HG02623 (cell line): ENCODE results near the gene CCL2.
"Not testable (repeated sequence)": the region's sequence is repeated elsewhere in the genome, so short reads cannot be mapped to it uniquely, and the experiment has no call there.

ENCODE experiments used
- ATAC-seq: cut with Tn5 transposase; IDR thresholded peaks from one replicate; pipeline ENCODE4 v1.9.1; 2021; ENCODE audit warnings: moderate library complexity; ENCODE audit not compliant: unreplicated experiment

Gene CCL2

GRCh38 chr17:34254651-34255380 lies at the start of gene CCL2:
CCL2 (plus strand) TSS chr17:34255285; CDS start chr17:34255350, 65 bp downstream.
- no peak for ATAC-seq

GRCh38 chr17:34205401-34205800 lies 49.7 kb upstream of the CCL2 start:
- no peak for ATAC-seq

- no peak for ATAC-seq
Observed at GRCh38 chr17:34206569-34206968, 48.5 kb upstream of the CCL2 start.

- ATAC-seq = no peak
Observed at GRCh38 chr17:34207572-34207971, 47.5 kb upstream of the CCL2 start.

- ATAC-seq = no peak
Observed at GRCh38 chr17:34218748-34219147, 36.3 kb upstream of the CCL2 start.

GRCh38 chr17:34219405-34219804 lies 35.7 kb upstream of the CCL2 start:
- ATAC-seq = no peak

GRCh38 chr17:34220045-34220751 lies 34.9 kb upstream of the CCL2 start:
- no peak for ATAC-seq

GRCh38 chr17:34220752-34221395 lies 34.2 kb upstream of the CCL2 start:
- no peak for ATAC-seq

- no peak for ATAC-seq
Observed at GRCh38 chr17:34221411-34221810, 33.7 kb upstream of the CCL2 start.

- ATAC-seq = no peak
Observed at GRCh38 chr17:34222722-34223497, 32.2 kb upstream of the CCL2 start.

- no peak for ATAC-seq
Observed at GRCh38 chr17:34225046-34225445, 30.0 kb upstream of the CCL2 start.

- no peak for ATAC-seq
Observed at GRCh38 chr17:34226011-34226743, 28.9 kb upstream of the CCL2 start.

- no peak for ATAC-seq
Observed at GRCh38 chr17:34226744-34227034, 28.4 kb upstream of the CCL2 start.

GRCh38 chr17:34227293-34227692 lies 27.8 kb upstream of the CCL2 start:
- ATAC-seq = not testable (repeated sequence)

- ATAC-seq = no peak
Observed at GRCh38 chr17:34227707-34228106, 27.4 kb upstream of the CCL2 start.

- no peak for ATAC-seq
Observed at GRCh38 chr17:34228781-34229180, 26.3 kb upstream of the CCL2 start.

GRCh38 chr17:34230342-34230741 lies 24.7 kb upstream of the CCL2 start:
- ATAC-seq = no peak

- ATAC-seq = no peak
Observed at GRCh38 chr17:34234616-34235015, 20.5 kb upstream of the CCL2 start.

- ATAC-seq = no peak
Observed at GRCh38 chr17:34235389-34236028, 19.6 kb upstream of the CCL2 start.

GRCh38 chr17:34236281-34236892 lies 18.7 kb upstream of the CCL2 start:
- ATAC-seq = no peak
